Stomach (tissue), 9 donors: ENCODE measurements around the gene QSER1. TPM values are rescaled to one million over a fixed set of nuclear protein-coding genes. Genes with fewer than 3 reads are reported as not detected.

Experiments used
- DNase-seq, 2 donors: peaks; one replicate each; pipeline versions ENCODE4 v3.0.0 to v3.0.0-alpha.2; 2013 to 2019
- H3K27ac ChIP-seq, 5 donors: fragments of 200-600 bp in 4 of 5; sonication (generic) in 4 of 5; one replicate each; pipeline ENCODE4 v1.5.1; 2013 to 2019; ENCODE audit warnings: mild to moderate bottlenecking in 1 of 5, moderate library complexity in 1 of 5
- H3K27me3 ChIP-seq, 3 donors: fragments of 200-600 bp; sonication (generic); one replicate each; pipeline ENCODE4 v1.5.1; 2017 to 2019; ENCODE audit warnings: mixed run types in 1 of 3
- H3K36me3 ChIP-seq, 4 donors: fragments of 200-600 bp; sonication (generic); 1 replicate in 3 of 4; 2 replicates in 1 of 4; pipeline ENCODE4 v1.5.1; 2016 to 2019
- H3K4me1 ChIP-seq, 4 donors: fragments of 200-600 bp; sonication (generic); one replicate each; pipeline ENCODE4 v1.5.1; 2016 to 2019
- H3K4me3 ChIP-seq, 4 donors: fragments of 200-600 bp; sonication (generic) in 3 of 4; one replicate each; pipeline ENCODE4 v1.5.1; 2016 to 2019; ENCODE audit warnings: mild to moderate bottlenecking in 1 of 4
- H3K9me3 ChIP-seq, 4 donors: fragments of 200-600 bp; sonication (generic); one replicate each; pipeline ENCODE4 v1.5.1; 2016 to 2019
- CTCF ChIP-seq, 7 experiments: fragments of 450-650 bp in 4 of 7; fragments of 200-600 bp in 3 of 7; sonication (generic) in 3 of 7; IDR thresholded peaks; one replicate each; pipeline ENCODE4 v1.5.1; 2016 to 2019; ENCODE audit warnings: antibody characterized with exemption in 7 of 7, control low read depth in 2 of 7, mild to moderate bottlenecking in 1 of 7
- EP300 ChIP-seq: sonication (generic); formaldehyde crosslinking; IDR thresholded peaks from one replicate; pipeline ENCODE4 v1.6.1; 2017; ENCODE audit warnings: antibody characterized with exemption
- POLR2A ChIP-seq, 4 donors: fragments of 450-650 bp; IDR thresholded peaks; one replicate each; pipeline ENCODE4 v1.6.1; 2016; ENCODE audit warnings: antibody characterized with exemption in 4 of 4, control low read depth in 2 of 4, mild to moderate bottlenecking in 1 of 4, moderate library complexity in 1 of 4
- POLR2AphosphoS5 ChIP-seq, 3 donors: sonication (generic); formaldehyde crosslinking; IDR thresholded peaks; one replicate each; pipeline ENCODE4 v1.6.1; 2016; ENCODE audit warnings: antibody characterized with exemption in 3 of 3
- WGBS, 5 donors: extraction: QIAGEN DNeasy Blood & Tissue Kit in 3 of 5; methylation state at CpG; one replicate each; pipeline versions ENCODE4 v1.1.5 to v1.1.7; 2013 to 2018; 5-methylcytosine and 5-hydroxymethylcytosine counted together
- intact Hi-C: fragments of 100-400 bp; cut with DNase I; formaldehyde crosslinking; loops from one replicate; pipeline ENCODE4 v1.15.1; 2023; ENCODE audit warnings: low total_unique reads
- polyA plus RNA-seq, 3 donors: library from polyadenylated mRNA; stranded (reverse); fragments of 200-250 nt; gene quantifications; one replicate each; pipeline ENCODE4 v1.2.3, GENCODE V29; 2013
- total RNA-seq, 5 donors: library from RNA; depleted of rRNA; stranded (reverse); fragments of >200 nt; gene quantifications; one replicate each; pipeline versions ENCODE4 v1.1.0 to v1.2.3, GENCODE V29; 2014 to 2016
- donor health status: healthy with polysubstance abuse.
- donor health status: Bipolar disorder and iron deficiency.
- donor health status: healthy.

The QSER1 gene
- total and polyA plus RNA-seq, 8 donors, result 2.6 to 51.3 (median 13.5) TPM

- DNase-seq, result no peak
- intact Hi-C loops, result no loop called here
- no peaks in the 10 kb centered on the region for H3K36me3 ChIP-seq
- H3K27me3 ChIP-seq, result no peaks in the 10 kb centered on the region
- no peak overlapping the region for H3K27ac ChIP-seq
- H3K9me3 ChIP-seq, result no peaks in the 10 kb centered on the region
- TF ChIP-seq POLR2AphosphoS5 (IDR thresholded peaks at IDR 0.05) (no peak), POLR2A (IDR thresholded peaks at IDR 0.05) (no peak), CTCF (IDR thresholded peaks at IDR 0.05) (no peak), EP300 (no peak)
- no peak overlapping the region for H3K4me3 ChIP-seq
- H3K4me1 ChIP-seq, result peaks cover 0 to 14% (median 0%) of the 10 kb centered on the region in 4 donors
- 73 to 89% (median 83%) methylated on average over 7 of the region's 7 CpGs for WGBS, 5 donors
Measured at GRCh38 chr11:32913445-32913844, 20.8 kb downstream of the QSER1 start.

- intact Hi-C loops, result no loop called here
- Histone ChIP-seq H3K4me1 (peaks cover 0 to 24% (median 0%) of the 10 kb centered on the region in 4 donors), H3K27ac (no peak overlapping the region), H3K9me3 (no peaks in the 10 kb centered on the region), H3K27me3 (no peaks in the 10 kb centered on the region), H3K4me3 (no peak overlapping the region), H3K36me3 (no peaks in the 10 kb centered on the region)
- WGBS, 5 donors, result 45 to 67% (median 53%) methylated on average over 1 of the region's 1 CpG
- DNase-seq, result no peak
- TF ChIP-seq POLR2AphosphoS5 (IDR thresholded peaks at IDR 0.05), result no peak
- no peak for TF ChIP-seq CTCF (IDR thresholded peaks at IDR 0.05)
- no peak for TF ChIP-seq POLR2A (IDR thresholded peaks at IDR 0.05)
- TF ChIP-seq EP300, result no peak
Measured at GRCh38 chr11:32916361-32916760, 23.8 kb downstream of the QSER1 start.

- 89 to 96% (median 94%) methylated on average over 8 of the region's 8 CpGs for WGBS, 5 donors
Measured at GRCh38 chr11:32916994-32917393, 24.4 kb downstream of the QSER1 start.

GRCh38 chr11:32918427-32918826 is 25.8 kb downstream of the QSER1 start:
- Histone ChIP-seq H3K9me3 (no peaks in the 10 kb centered on the region), H3K27ac (no peak overlapping the region), H3K4me1 (peaks cover 0 to 21% (median 0%) of the 10 kb centered on the region in 4 donors), H3K36me3 (no peaks in the 10 kb centered on the region), H3K4me3 (no peak overlapping the region), H3K27me3 (no peaks in the 10 kb centered on the region)
- TF ChIP-seq CTCF (IDR thresholded peaks at IDR 0.05) (no peak), POLR2A (IDR thresholded peaks at IDR 0.05) (no peak), POLR2AphosphoS5 (IDR thresholded peaks at IDR 0.05) (no peak), EP300 (no peak)
- intact Hi-C loops, result no loop called here
- no peak for DNase-seq
- WGBS, 5 donors, result 71 to 87% (median 83%) methylated on average over 1 of the region's 1 CpG

More at GRCh38 chr11:32916994-32917393, 24.4 kb downstream of the QSER1 start:
- Histone ChIP-seq H3K27ac (no peak overlapping the region), H3K27me3 (no peaks in the 10 kb centered on the region), H3K4me1 (peaks cover 0 to 24% (median 0%) of the 10 kb centered on the region in 4 donors), H3K4me3 (no peak overlapping the region), H3K9me3 (no peaks in the 10 kb centered on the region), H3K36me3 (no peaks in the 10 kb centered on the region)
- no peak for DNase-seq
- intact Hi-C loops, result no loop called here
- TF ChIP-seq CTCF (IDR thresholded peaks at IDR 0.05) (no peak), POLR2A (IDR thresholded peaks at IDR 0.05) (no peak), POLR2AphosphoS5 (IDR thresholded peaks at IDR 0.05) (no peak), EP300 (no peak)
